Measurements from ENCODE around the gene SLC15A2.
"Not testable (repeated sequence)": the region's sequence is repeated elsewhere in the genome, so short reads cannot be mapped to it uniquely, and the experiment has no call there.

Gene SLC15A2

DNA sequence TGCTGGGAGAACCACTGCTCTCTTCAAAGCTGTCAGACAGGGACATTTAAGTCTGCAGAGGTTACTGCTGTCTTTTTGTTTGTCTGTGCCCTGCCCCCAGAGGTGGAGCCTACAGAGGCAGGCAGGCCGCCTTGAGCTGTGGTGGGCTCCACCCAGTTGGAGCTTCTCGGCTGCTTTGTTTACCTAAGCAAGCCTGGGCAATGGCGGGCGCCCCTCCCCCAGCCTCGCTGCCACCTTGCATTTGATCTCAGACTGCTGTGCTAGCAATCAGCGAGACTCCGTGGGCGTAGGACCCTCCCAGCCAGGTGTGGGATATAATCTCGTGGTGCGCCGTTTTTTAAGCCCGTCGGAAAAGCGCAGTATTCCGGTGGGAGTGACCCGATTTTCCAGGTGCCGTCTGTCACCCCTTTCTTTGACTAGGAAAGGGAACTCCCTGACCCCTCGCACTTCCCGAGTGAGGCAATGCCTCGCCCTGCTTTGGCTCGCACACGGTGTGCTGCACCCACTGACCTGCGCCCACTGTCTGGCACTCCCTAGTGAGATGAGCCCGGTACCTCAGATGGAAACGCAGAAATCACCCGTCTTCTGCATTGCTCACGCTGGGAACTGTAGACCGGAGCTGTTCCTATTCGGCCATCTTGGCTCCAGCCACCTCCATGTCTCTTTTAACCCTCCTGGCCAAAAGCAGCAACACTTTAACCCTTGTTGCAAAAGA is 44.1 kb downstream of the SLC15A2 start:
- FAIRE-seq, result not testable (repeated sequence)

DNA sequence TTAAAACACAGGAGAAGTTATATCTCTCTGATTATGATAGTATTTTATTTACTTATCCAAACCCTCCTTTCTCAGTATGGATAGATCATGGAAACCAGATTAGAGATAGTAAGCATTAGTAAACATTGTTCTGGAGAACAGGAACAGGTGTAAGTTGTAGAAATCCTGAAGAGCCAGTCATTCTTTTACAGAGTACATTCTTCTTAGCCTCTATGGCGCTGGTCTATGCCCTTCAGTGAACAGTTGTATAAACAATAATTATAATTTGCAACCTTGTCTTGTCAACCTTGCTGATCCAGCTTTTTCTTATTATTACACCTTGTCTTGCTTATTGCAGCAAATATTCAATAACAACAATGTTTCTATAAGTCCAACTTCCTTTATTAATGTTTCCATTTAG is 47.4 kb downstream of the SLC15A2 start:
- no peak for FAIRE-seq

DNA sequence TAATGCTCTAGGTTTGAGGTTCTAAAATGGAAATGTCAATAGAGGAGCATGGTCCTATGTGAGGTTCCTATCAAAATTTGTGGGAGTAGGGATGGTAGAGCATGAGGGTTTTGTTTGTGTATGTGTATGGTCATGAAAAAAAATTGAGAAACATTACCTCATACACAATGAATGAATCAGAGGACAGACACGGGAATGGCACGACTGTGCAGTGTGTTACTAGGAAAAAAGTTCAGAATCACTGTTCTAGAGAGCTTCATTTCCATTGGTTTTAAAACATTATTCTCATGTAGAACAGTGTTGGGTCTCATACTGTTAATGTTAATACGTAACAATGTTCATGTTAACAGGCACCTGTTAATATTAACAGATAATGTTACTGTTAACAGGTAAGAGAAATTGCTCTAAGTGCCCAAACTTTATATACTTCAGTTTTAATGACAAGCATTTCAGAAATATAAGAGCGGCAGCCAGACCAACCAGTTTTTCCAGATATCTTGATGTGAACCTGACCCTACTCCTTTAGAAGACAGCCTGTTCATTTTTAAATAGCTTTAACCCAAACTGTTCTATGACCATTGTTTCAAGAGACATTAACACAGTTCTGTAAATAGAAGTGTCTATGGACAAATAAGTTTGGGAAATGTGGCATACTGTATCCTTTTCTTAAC is 48.0 kb downstream of the SLC15A2 start:
- FAIRE-seq, result no peak

DNA sequence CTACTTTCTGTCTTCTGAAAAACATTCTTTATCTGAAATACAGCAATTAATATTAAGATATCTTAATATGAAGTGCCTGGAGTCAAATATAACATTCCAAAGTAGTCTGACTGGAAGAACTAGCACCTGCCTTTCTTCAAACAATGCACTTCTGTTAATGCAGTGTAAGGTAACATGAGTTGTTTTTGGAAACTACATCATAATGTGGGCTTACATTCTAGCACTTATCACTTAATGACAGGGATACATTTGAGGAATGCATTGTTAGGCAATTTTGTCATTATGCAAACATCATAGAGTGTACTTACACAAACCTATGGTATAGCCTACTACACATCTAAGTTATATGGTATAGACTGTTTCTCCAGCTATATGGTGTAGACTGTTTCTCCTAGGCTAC is 49.2 kb downstream of the SLC15A2 start:
- no peak for FAIRE-seq

DNA sequence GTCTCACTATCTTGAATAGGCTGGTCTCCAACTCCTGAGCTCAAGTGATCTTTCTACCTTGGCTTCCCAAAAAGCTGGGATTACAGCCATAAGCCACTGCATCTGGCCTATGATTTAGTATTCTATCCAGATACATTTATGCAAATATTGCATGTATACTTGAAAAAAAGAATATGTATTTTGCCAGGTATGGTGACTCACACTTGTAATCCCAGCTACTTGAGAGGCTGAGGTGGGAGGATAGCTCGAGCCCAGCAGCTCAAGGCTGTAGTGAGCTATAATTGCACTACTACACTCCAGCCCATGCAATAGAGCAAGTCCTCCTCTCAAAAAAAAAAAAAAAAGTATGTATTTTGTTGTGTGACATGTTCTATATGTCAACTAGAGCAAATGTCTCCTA is 54.4 kb downstream of the SLC15A2 start:
- FAIRE-seq, result no peak

DNA sequence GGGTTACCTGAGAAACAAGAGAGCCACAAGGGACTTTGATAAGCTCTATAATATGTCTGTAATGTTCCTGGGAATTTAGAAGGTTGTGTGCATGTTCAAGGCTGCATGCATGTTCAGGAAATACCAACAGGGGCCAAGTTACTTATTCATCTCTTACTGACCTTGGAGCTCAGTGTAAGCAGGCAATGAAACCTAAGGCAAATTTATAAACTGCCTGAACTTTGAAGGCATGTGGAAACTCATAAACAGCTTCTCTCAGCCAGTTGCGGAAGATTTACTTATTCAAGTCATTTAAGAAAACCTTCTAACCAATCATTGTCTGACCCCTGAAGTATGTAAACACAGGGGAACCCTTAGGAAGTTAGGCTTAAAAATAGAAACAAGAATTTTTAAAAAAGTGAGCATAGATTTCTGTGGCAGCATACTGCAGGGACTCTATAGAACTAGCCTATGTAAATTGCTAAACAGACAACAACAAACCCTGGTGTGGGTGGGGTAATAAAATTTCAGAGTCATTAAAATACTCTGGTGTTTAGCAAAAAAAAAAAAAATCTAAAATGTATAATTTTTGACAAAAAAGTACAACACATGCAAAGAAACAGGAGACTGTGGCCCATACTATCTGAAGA is 57.2 kb downstream of the SLC15A2 start:
- FAIRE-seq, result no peak

DNA sequence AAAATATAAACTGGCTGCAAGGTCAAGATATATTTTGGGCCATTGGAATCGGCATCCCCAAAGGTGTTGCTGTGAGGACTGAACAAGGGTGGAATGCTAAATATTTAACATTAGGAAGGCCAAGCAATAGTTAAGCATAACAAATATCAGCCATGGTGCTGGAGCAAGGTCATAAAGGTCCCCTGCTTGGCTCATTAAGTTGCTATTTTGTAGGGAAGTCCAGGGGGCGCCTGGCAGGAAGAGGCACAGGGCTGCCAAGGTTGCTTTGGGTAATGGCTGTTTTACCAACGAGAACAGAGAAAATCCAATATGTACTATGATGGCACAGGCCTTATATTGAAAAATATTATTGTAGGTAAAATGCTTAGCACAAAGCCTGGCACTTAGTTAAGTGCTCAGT is 62.2 kb downstream of the SLC15A2 start:
- FAIRE-seq, result no peak

DNA sequence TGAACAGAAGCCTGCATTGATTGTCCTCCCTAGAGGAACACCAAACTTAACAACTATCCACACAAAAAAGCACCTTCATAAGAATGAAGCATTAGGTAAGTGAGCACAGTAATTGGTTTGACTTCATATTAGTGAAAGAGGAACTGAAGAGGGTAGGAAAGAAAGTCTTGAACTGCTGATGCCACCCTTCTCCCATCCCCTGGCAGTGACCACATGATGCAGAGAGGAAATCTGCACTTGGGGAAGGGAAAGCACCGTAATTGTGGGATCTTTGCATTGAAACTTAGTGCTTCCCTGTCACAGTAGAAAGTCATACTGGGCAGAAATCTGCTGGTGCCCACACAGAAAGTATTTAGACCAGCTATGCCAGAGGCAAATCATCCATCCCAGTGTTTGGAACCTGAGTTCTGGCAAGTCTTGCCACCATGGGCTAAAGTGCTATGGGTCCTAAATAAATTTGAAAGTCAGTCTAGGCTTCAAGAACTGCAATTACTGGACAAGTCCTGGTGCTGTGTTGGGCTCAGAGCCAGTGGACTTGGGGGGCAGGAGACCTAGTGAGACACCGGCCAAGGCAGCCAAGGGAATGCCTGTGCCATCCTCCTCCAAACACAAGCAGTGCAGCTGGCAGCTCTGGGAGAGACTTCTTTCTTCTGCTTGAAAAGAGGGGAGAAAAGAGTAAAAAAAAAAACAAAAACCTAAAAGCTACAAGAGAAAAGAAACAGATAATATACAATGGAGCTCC is 63.6 kb downstream of the SLC15A2 start:
- no peak for FAIRE-seq

DNA sequence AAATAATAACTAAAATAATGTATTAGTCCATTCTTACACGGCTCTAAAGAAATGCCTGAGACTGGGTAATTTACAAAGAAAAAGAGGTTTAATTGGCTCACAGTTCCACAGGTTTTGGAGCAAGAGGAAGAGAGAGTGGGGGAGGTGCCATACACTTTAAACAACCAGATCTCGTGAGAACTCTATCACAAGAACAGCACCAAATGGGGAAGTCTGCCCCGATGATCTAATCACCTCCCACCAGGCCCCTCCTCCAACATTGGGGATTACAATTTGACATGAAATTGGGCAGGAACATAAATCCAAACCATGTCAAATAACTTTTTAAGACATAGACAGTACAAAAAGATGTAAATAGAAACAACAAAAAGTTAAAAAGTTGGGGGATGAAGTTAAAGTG is 64.6 kb downstream of the SLC15A2 start:
- no peak for FAIRE-seq

DNA sequence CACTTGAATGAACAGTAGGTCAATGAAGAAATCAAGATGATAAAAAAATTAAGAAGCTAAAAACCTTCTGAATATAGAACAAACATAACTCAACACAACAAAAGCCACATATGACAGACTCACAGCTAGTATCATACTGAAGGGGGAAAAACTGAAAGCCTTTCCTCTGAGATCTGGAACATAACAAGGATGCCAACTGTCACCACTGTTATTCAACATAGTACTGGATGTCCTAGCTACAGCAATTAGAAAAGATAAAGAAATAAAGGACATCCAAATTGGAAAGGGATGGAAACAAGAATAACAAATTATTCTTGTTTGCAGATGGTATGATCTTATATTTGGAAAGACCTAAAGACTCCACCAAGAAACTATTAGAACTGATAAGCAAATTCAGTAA is 67.1 kb downstream of the SLC15A2 start:
- FAIRE-seq, result no peak

DNA sequence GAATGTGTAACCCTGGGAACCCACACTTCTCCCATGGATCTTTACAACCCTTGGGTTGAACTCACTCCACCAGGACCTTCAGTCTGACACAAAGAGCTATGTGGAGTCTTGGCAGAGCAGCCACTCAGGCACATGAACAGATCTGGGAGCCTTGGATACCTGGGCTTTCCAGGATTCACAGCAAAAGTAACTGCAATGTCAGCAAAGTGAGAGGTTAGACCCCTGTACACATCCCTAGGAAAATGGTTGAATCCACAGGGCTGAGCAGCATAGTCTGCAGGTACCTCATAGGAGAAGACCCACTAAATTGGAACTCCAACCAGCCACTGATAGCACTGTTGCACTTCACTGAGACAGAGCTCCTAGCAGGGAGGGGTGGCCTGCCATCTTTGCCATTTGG is 68.2 kb downstream of the SLC15A2 start:
- FAIRE-seq, result no peak

DNA sequence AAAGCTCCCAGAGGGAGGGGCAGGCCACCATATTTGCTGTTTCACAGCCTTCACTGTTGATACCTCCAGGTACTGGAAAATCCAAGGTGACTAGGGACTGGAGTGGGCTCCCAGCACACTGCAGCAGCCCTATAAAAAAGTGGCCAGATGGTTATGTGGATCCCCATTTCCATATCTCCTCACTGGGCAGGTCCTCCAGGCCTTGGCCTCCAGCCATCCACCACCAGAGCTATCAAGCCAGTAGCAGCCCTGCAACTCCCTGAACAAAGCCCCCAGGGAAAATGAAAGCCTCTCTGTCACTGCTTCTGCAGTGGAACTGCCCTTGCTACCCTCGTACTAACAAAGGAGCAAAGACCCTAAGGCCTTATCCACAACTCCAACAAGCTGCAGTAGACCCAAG is 69.4 kb downstream of the SLC15A2 start:
- no peak for FAIRE-seq

DNA sequence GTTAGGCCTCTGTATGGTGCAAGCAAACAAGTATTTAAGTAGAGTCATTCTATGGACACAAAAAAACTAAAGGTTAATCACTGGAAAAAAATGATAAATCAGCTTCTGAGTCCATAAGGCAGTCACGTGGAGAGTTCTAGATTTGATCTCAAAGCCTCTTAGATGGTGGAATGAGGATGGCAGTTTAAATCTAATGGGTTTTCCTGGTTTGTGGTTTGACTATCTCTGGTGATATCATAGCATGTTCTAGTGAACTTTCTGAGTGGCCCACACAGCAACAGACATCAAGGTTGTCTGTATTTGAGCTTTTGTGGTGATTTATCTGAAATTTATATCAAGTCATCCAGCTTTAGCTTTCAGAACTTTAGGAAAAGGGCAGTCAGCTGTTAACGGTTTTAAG is 75.4 kb downstream of the SLC15A2 start:
- FAIRE-seq, result no peak

DNA sequence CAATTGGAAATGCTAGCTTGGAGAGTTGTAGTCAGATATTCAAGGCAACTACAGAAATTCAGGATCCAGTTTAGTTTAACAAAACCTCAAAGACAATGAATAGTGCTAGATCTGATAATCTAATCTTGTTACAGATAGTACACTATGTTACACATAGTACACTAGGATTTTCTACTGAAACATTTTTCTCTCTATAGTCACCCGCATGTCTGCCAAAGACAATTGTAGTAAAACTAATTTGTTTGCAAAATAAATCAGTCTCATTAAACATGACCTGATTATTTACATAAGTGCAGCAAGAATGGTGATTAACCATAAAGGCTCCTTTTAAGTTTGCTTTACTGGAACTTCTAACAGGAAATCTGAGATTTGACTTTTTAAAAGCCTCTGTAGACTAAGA is 75.8 kb downstream of the SLC15A2 start:
- no peak for FAIRE-seq

DNA sequence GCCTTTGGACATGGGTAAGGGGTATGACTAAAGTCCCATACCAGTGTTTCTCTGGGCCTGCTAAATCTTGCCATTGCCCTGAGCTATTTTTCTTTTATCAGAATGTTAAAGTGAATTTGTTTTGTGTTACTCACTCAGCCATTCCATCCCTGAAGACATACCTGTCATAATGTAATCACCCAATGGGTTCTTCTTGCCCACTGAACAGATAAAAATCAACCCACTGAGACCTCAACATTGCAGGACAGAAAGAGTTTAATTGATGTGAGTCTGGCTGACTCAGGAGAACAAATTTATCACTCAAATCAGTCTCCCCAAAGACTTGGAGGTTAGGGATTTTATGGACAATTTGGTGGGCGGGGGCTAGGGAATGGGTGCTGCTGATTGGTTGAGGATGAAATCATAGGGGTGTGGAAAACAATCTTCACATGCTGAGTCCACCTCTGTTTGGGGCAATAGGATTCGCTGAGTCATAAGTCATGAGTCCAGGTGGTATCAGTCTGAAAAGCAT is 80.5 kb downstream of the SLC15A2 start:
- FAIRE-seq, result no peak

DNA sequence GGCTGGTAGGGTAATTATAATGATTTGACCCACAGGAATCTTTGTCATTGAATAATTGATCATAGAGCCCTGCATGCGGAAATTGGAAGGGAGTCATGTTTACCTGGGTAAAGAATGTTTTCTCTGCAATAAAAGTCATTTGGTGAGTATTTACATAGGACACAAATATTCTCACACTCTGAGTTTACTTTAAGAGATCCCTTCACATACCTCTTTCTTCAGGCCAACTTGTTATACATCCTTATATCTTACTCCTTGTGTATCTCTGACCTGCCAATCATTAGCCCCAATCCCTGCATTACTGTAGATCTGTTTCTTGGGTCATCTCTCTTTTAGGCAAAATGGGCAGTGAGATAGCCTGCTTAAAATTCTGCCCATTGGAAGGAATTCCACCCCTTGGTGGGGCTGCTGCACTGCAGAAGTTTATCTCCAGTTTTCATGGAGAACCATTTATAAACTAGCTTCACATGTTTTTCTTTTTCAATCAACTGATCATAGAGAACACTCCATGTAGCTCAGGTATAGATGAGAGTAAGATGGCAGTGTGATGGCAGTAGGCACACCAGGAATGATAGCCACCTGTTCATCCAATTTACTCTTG is 81.6 kb downstream of the SLC15A2 start:
- no peak for FAIRE-seq

DNA sequence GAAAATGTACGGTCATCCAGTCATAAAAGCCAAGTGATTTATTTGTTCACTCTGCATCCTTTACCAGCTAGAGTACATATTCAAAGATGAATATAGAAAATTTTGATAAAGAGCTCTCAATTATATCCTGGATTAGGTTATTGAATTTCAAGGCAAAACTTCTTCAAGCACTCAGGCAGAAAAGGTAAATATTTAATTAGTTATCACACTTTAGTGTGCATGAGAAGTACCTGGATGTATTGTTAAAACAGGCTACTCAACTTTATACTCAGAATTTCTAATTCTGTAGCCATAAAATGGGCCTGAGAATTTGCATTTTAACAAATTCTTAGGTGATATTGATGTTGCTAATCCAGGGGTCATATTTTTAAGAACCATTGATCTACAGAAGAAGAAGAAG is 82.5 kb downstream of the SLC15A2 start:
- no peak for FAIRE-seq

DNA sequence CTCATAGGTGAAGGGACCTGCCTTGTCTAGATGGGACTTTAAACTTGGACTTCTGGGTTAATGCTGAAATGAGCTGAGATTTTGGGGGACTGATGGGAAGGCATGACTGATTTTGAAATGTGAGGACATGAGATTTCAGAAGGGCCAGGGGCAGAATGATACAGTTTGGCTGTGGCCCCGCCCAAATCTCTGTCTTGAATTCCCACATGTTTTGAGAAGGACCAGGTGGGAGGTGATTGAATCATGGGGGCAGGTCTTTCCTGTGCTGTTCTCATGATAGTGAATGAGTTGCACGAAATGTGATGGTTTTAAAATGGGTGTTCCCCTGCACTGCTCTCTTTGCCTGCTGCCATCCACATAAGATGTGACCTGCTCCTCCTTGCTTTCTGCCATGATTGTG is 85.0 kb downstream of the SLC15A2 start:
- FAIRE-seq, result no peak

DNA sequence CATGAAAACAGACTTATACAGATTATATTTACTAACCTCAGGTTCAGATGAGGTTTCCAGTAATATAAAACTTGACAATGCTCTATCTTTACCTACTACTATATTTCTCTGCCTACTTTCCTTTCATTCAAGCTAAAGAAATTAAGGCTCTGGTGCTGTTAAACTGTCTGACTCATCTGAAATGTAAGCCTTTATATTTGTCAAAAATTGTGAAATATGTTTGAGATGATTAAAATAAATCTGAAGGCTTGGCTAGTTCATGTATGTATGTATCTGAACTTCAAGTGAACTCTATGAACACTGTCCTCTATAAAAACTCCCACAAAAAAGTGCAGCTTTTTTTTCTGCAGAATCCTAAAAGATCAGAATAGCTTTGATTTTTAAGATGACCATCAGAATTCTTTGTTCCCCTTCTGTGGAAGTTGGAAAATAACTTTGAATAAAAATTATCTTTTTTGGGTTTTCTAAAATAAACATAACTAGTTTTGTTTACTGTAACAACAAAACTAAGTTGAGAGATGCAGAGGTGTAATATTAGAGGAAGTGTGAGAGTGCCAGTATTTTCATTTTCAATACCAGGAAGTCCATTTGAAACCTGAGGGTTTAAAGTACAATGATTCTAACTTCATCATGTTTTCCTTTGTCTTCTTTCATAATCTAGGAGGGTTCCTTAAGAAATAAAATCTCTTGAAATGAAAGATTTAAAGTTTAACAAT is 85.7 kb downstream of the SLC15A2 start:
- FAIRE-seq, result peak; percentile 46

DNA sequence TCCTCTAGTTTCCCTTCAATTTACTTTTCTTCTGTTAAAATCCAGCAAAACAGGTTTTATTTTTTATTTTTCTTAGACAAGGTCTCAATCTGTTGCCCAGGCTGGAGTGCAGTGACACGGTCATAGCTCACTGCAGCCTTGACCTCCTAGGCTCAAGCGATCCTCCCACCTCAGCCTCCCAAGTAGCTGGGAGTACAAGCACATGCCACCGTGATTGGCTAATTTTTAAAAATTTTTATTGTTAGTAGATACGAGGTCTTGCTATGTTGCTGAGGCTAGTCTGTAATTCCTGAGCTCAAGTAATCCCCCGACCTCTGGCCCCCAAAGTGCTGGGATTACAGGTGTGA is 86.2 kb downstream of the SLC15A2 start:
- FAIRE-seq, result no peak

DNA sequence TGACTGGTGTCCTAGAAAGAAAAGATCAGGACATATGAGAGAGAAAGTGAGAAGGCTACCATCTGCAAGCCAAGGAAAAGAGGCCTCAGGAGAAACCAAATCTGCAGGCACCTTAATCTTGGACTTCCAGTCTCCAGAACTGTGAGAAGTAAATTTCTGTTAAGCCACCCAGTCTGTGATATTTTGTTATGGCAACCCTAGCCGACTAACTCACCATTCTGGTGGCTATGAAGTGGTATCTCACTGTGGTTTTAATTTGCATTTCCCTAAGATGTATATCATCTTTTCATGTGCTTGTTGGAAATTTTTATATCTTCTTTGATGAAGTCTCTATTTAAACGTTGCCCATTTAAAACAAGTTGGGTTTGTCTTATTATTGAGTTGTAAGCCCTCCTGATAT is 87.3 kb downstream of the SLC15A2 start:
- FAIRE-seq, result no peak

DNA sequence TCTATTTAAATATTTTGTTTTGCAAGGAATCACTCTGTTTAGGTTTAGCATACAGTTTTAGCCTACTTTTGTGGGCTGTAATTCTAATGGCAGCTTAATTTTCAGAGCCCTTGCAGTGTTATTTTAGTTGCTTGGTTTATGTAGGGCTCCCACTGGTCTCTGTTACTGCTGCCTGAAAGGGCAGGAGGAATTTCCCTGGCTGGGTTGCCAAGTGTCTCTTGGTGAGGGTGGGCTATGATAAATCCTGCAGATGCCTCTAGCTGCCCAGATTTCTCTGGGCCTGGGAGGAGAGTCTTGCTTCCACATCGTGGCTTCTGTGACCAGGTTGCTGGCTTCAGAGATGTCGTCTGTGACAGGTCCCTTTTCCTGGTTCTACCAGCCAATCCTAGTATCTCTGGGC is 91.6 kb downstream of the SLC15A2 start:
- no peak for FAIRE-seq
